Suppressor macrophage (primary cell): ENCODE data around the gene SPATA12.

Source experiments
- DNase-seq, 4 experiments: peaks; one replicate each; pipeline ENCODE4 v3.0.0-alpha.2; 2020 to 2022

SPATA12 gene

GRCh38 chr3:57118254-57118653 lies 57.8 kb downstream of the SPATA12 start:
- DNase-seq = no peak

GRCh38 chr3:57120040-57120439 lies 59.6 kb downstream of the SPATA12 start:
- DNase-seq = no peak

GRCh38 chr3:57120451-57121174 lies 60.1 kb downstream of the SPATA12 start:
- DNase-seq = no peak
